AG10803 (cell line): ENCODE measurements around the gene LVRN.

ENCODE experiments used
- DNase-seq: peaks from one replicate; pipeline ENCODE4 v3.0.0; 2010; ENCODE audit warnings: low read depth
- H3K4me3 ChIP-seq: 2 replicates; pipeline ENCODE4 v1.5.1; 2011; ENCODE audit warnings: mild to moderate bottlenecking, low read length, control low read depth
- TF ChIP-seq, protein P1 (sequence below): conservative IDR thresholded peaks from 2 replicates; pipeline ENCODE4 v1.5.1; 2011; ENCODE audit warnings: mild to moderate bottlenecking, low read length, control low read depth, inconsistent platforms

LVRN gene

DNA sequence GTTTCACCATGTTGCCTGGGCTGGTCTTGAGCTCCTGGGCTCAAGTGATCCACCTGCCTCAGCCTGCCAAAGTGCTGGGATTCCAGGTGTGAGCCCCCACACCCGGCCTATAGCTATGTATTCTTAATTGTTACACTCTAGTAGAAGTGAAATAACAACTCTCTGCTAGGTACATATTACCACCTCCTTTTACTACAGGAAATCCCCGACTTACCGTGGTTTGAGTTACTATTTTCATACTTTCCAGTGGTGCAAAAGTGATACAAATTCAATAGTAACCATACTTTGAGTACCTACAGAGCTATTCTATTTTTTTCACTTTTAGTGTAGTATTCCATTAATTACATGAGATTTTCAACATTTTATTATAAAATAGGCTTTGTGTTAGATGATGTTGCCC, 70.7 kb downstream of the LVRN start:
- DNase-seq = no peak
- TF ChIP-seq, protein P1, sequence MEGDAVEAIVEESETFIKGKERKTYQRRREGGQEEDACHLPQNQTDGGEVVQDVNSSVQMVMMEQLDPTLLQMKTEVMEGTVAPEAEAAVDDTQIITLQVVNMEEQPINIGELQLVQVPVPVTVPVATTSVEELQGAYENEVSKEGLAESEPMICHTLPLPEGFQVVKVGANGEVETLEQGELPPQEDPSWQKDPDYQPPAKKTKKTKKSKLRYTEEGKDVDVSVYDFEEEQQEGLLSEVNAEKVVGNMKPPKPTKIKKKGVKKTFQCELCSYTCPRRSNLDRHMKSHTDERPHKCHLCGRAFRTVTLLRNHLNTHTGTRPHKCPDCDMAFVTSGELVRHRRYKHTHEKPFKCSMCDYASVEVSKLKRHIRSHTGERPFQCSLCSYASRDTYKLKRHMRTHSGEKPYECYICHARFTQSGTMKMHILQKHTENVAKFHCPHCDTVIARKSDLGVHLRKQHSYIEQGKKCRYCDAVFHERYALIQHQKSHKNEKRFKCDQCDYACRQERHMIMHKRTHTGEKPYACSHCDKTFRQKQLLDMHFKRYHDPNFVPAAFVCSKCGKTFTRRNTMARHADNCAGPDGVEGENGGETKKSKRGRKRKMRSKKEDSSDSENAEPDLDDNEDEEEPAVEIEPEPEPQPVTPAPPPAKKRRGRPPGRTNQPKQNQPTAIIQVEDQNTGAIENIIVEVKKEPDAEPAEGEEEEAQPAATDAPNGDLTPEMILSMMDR = no peak

GRCh38 chr5:116035123-116035522, 72.8 kb downstream of the LVRN start:
- H3K4me3 ChIP-seq = no peak overlapping the region
- TF ChIP-seq, protein P1 = no peak
- DNase-seq = no peak

More for the DNA sequence above, 70.7 kb downstream of the LVRN start:
- no peak overlapping the region for H3K4me3 ChIP-seq

DNA sequence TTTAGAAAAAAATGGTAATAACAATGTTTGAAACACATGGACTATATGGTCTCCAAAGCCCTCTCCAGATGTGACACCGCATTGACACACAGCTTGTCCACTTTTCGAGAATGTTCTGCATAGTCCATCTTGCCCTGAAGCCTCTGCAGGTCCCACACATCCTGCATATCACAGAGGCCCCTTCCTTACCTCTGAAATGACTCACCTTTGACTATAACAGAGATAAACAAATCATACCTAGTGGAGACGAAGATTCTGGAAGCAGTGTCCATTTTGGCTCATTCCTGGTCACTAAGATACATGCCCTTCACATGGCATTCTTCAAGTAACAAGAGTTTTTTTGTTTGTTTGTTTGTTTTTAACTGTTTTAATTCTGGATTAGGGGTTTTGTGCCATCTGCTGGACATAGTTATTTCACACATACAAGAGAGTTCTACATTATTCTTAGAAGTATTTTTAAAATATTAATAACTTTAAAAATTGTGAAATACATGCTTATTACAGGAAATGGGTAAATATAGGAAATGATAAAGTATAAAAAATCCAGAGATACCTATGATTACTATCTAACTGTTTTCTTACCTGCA, 75.1 kb downstream of the LVRN start:
- TF ChIP-seq, protein P1 = peak; percentile 27; the same call in 1 of the 2 replicates
- no peak overlapping the region for H3K4me3 ChIP-seq
- no peak for DNase-seq

DNA sequence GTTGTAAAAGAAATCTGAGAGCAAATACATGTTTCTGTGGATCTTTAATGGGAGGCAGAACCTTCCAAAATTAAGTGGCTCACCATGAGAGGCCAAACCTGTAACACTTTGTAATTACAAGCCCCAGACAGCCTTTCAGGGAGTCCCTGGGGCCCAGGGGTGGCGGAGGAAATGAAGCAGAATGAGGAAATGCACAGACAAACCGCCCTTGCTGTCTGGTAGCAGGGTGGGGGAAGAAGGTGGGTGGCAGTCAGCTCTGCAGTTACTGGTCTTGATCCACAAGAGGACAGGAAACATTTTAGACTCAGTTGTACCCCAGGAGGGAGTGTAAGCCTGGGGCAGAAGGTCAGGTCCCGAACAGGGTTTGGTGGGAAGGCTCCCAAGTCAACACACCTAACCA, 76.5 kb downstream of the LVRN start:
- no peak overlapping the region for H3K4me3 ChIP-seq
- DNase-seq = no peak
- TF ChIP-seq, protein P1 = no peak

GRCh38 chr5:116042375-116042774, 80.1 kb downstream of the LVRN start:
- TF ChIP-seq, protein P1 = no peak
- DNase-seq = no peak
- no peak overlapping the region for H3K4me3 ChIP-seq

GRCh38 chr5:116044073-116044472, 81.8 kb downstream of the LVRN start:
- H3K4me3 ChIP-seq = no peak overlapping the region
- TF ChIP-seq, protein P1 = no peak
- DNase-seq = no peak

- no peak for DNase-seq
- no peak overlapping the region for H3K4me3 ChIP-seq
- TF ChIP-seq, protein P1 = no peak
Measured at GRCh38 chr5:116045821-116046220, 83.5 kb downstream of the LVRN start.
